Liver (tissue), 9 donors: ENCODE results near the gene F12. TPM values are rescaled to one million over a fixed set of nuclear protein-coding genes. Genes with fewer than 3 reads are reported as not detected.
A peak's percentile ranks its signal among the peaks of the same experiment; 100 is the strongest.

Experiments
- DNase-seq: peaks from one replicate; pipeline ENCODE4 v3.0.0-alpha.2; 2017; ENCODE audit warnings: low spot score
- H3K27ac ChIP-seq, 2 donors: one replicate each; pipeline ENCODE4 v1.7.0; 2013; ENCODE audit warnings: inconsistent platforms in 2 of 2, low read length in 2 of 2, control low read depth in 1 of 2, low read depth in 1 of 2, mild to moderate bottlenecking in 1 of 2
- H3K27me3 ChIP-seq, 4 donors: one replicate each; pipeline versions ENCODE4 v1.6.1 to v1.7.0; 2013; ENCODE audit warnings: low read length in 3 of 4, inconsistent platforms in 1 of 4, mild to moderate bottlenecking in 1 of 4, moderate library complexity in 1 of 4; ENCODE audit not compliant: control insufficient read depth in 4 of 4, insufficient read depth in 4 of 4
- H3K36me3 ChIP-seq, 4 donors: one replicate each; pipeline versions ENCODE4 v1.6.1 to v1.7.0; 2013; ENCODE audit warnings: low read length in 3 of 4, mild to moderate bottlenecking in 3 of 4, low read depth in 1 of 4, moderate library complexity in 1 of 4; ENCODE audit not compliant: control insufficient read depth in 4 of 4, insufficient read depth in 3 of 4
- H3K4me1 ChIP-seq, 4 donors: one replicate each; pipeline versions ENCODE4 v1.6.1 to v1.7.0; 2013; ENCODE audit warnings: low read length in 3 of 4, mild to moderate bottlenecking in 3 of 4, moderate library complexity in 1 of 4; ENCODE audit not compliant: control insufficient read depth in 4 of 4, insufficient read depth in 4 of 4
- H3K4me3 ChIP-seq, 3 donors: one replicate each; pipeline versions ENCODE4 v1.6.1 to v1.7.0; 2013; ENCODE audit warnings: low read length in 3 of 3, control low read depth in 1 of 3, low read depth in 1 of 3, mild to moderate bottlenecking in 1 of 3
- H3K9ac ChIP-seq, 2 donors: one replicate each; pipeline ENCODE4 v1.7.0; 2013; ENCODE audit warnings: low read length in 2 of 2, mild to moderate bottlenecking in 2 of 2, moderate library complexity in 2 of 2, control low read depth in 1 of 2, low read depth in 1 of 2
- H3K9me3 ChIP-seq, 4 donors: one replicate each; pipeline versions ENCODE4 v1.6.1 to v1.7.0; 2013; ENCODE audit warnings: low read length in 3 of 4; ENCODE audit not compliant: control insufficient read depth in 4 of 4
- EGR1 ChIP-seq, 2 donors: IDR thresholded peaks; 2 replicates each; pipeline ENCODE4 v1.6.1; 2016 to 2018; ENCODE audit warnings: antibody characterized with exemption in 2 of 2, low read depth in 2 of 2
- GABPA ChIP-seq, 2 donors: IDR thresholded peaks in 1 of 2; conservative IDR thresholded peaks in 1 of 2; 2 replicates each; pipeline ENCODE4 v1.6.1; 2016; ENCODE audit warnings: antibody characterized with exemption in 2 of 2, mild to moderate bottlenecking in 1 of 2, moderate library complexity in 1 of 2
- HNF4A ChIP-seq, 2 donors: conservative IDR thresholded peaks; 2 replicates each; pipeline ENCODE4 v1.6.1; 2016; ENCODE audit warnings: antibody characterized with exemption in 2 of 2, mild to moderate bottlenecking in 2 of 2
- HNF4G ChIP-seq: IDR thresholded peaks from 2 replicates; pipeline ENCODE4 v1.6.1; 2016; ENCODE audit warnings: antibody characterized with exemption
- JUND ChIP-seq, 2 donors: IDR thresholded peaks; 2 replicates each; pipeline ENCODE4 v1.6.1; 2016; ENCODE audit warnings: antibody characterized with exemption in 2 of 2
- NR2F2 ChIP-seq: IDR thresholded peaks from 2 replicates; pipeline ENCODE4 v1.6.1; 2016; ENCODE audit warnings: antibody characterized with exemption
- RAD21 ChIP-seq, 2 donors: IDR thresholded peaks; 2 replicates each; pipeline ENCODE4 v1.6.1; 2016; ENCODE audit warnings: antibody characterized with exemption in 2 of 2, mild to moderate bottlenecking in 2 of 2
- RXRA ChIP-seq, 2 donors: IDR thresholded peaks; 2 replicates each; pipeline ENCODE4 v1.6.1; 2017 to 2018; ENCODE audit warnings: antibody characterized with exemption in 2 of 2, mild to moderate bottlenecking in 1 of 2
- SP1 ChIP-seq: IDR thresholded peaks from 2 replicates; pipeline ENCODE4 v1.6.1; 2018; ENCODE audit warnings: antibody characterized with exemption, mild to moderate bottlenecking
- TAF1 ChIP-seq: conservative IDR thresholded peaks from 2 replicates; pipeline ENCODE4 v1.6.1; 2016; ENCODE audit warnings: antibody characterized with exemption, mild to moderate bottlenecking
- YY1 ChIP-seq: IDR thresholded peaks from 2 replicates; pipeline ENCODE4 v1.6.1; 2016; ENCODE audit warnings: antibody characterized with exemption, mild to moderate bottlenecking
- WGBS: extraction: QIAGEN DNeasy Blood & Tissue Kit; methylation state at CpG from one replicate; pipeline ENCODE4 v1.1.7; 2013; 5-methylcytosine and 5-hydroxymethylcytosine counted together
- polyA plus RNA-seq, 2 donors: library from polyadenylated mRNA; stranded (reverse) in 1 of 2; unstranded in 1 of 2; fragments of 200-250 nt in 1 of 2; fragments of >200 nt in 1 of 2; fragmentation: Nextera tagmentation in 1 of 2; extraction: Ambion mirVana in 1 of 2; gene quantifications; one replicate each; pipeline versions ENCODE4 v1.2.1 to v1.2.3, GENCODE V29; 2013 to 2015
- total RNA-seq, 2 donors: library from RNA; depleted of rRNA; stranded (reverse); fragments of >200 nt; gene quantifications; one replicate each; pipeline ENCODE4 v1.2.3, GENCODE V29; 2014
- TF ChIP-seq, protein P1 (sequence below): IDR thresholded peaks from 2 replicates; pipeline ENCODE4 v1.6.1; 2016; ENCODE audit warnings: antibody characterized with exemption
- TF ChIP-seq, protein P2 (sequence below): IDR thresholded peaks from 2 replicates; pipeline ENCODE4 v1.6.1; 2016; ENCODE audit warnings: antibody characterized with exemption
- TF ChIP-seq, protein P3 (sequence below): fragments of 150-350 bp; IDR thresholded peaks from 2 replicates; pipeline ENCODE4 v1.5.1; 2017; ENCODE audit warnings: improper control_type of control experiment, low read depth, low read length; ENCODE audit not compliant: missing input control
- TF ChIP-seq, protein P4 (sequence below): IDR thresholded peaks from 2 replicates; pipeline ENCODE4 v1.6.1; 2016; ENCODE audit warnings: antibody characterized with exemption
- donor health status: healthy.
- donor health status: healthy.
- donor health status: healthy.
- donor health status: healthy.
- donor health status: healthy.

Gene F12
- total and polyA plus RNA-seq, 4 donors, result 27.7 to 328 (median 275) TPM

- TF ChIP-seq JUND (IDR thresholded peaks at IDR 0.05), result no peak
- no peak for TF ChIP-seq TAF1
- no peak for TF ChIP-seq RAD21 (IDR thresholded peaks at IDR 0.05)
- TF ChIP-seq, protein P1, sequence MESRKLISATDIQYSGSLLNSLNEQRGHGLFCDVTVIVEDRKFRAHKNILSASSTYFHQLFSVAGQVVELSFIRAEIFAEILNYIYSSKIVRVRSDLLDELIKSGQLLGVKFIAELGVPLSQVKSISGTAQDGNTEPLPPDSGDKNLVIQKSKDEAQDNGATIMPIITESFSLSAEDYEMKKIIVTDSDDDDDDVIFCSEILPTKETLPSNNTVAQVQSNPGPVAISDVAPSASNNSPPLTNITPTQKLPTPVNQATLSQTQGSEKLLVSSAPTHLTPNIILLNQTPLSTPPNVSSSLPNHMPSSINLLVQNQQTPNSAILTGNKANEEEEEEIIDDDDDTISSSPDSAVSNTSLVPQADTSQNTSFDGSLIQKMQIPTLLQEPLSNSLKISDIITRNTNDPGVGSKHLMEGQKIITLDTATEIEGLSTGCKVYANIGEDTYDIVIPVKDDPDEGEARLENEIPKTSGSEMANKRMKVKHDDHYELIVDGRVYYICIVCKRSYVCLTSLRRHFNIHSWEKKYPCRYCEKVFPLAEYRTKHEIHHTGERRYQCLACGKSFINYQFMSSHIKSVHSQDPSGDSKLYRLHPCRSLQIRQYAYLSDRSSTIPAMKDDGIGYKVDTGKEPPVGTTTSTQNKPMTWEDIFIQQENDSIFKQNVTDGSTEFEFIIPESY, result no peak
- TF ChIP-seq, protein P2, sequence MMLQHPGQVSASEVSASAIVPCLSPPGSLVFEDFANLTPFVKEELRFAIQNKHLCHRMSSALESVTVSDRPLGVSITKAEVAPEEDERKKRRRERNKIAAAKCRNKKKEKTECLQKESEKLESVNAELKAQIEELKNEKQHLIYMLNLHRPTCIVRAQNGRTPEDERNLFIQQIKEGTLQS, result no peak
- no peak for TF ChIP-seq NR2F2
- TF ChIP-seq, protein P3, sequence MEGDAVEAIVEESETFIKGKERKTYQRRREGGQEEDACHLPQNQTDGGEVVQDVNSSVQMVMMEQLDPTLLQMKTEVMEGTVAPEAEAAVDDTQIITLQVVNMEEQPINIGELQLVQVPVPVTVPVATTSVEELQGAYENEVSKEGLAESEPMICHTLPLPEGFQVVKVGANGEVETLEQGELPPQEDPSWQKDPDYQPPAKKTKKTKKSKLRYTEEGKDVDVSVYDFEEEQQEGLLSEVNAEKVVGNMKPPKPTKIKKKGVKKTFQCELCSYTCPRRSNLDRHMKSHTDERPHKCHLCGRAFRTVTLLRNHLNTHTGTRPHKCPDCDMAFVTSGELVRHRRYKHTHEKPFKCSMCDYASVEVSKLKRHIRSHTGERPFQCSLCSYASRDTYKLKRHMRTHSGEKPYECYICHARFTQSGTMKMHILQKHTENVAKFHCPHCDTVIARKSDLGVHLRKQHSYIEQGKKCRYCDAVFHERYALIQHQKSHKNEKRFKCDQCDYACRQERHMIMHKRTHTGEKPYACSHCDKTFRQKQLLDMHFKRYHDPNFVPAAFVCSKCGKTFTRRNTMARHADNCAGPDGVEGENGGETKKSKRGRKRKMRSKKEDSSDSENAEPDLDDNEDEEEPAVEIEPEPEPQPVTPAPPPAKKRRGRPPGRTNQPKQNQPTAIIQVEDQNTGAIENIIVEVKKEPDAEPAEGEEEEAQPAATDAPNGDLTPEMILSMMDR, result no peak
- no peak for TF ChIP-seq YY1
- no peak for TF ChIP-seq HNF4A (conservative IDR thresholded peaks at IDR 0.05)
- TF ChIP-seq GABPA (IDR thresholded peaks at IDR 0.05 in 1 of 2, conservative IDR thresholded peaks at IDR 0.05 in 1 of 2), result no peak
- no peak for TF ChIP-seq EGR1 (IDR thresholded peaks at IDR 0.05; ENCODE audit: low read depth in 2 of 2)
- TF ChIP-seq, protein P4, sequence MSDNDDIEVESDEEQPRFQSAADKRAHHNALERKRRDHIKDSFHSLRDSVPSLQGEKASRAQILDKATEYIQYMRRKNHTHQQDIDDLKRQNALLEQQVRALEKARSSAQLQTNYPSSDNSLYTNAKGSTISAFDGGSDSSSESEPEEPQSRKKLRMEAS, result no peak
- no peak for TF ChIP-seq HNF4G
- no peak for TF ChIP-seq RXRA (IDR thresholded peaks at IDR 0.05)
- peak overlapping the region in 2 of 3 donors; percentile 24 to 50 for H3K4me3 ChIP-seq
- no peaks in the 10 kb centered on the region for H3K9me3 ChIP-seq
- no peaks in the 10 kb centered on the region for H3K36me3 ChIP-seq
- 46% methylated on average over 10 of the region's 10 CpGs for WGBS
- H3K9ac ChIP-seq, result no peak overlapping the region
- no peaks in the 10 kb centered on the region for H3K27me3 ChIP-seq
- no peak for DNase-seq
- peak overlapping the region; percentile 16 to 78 for H3K27ac ChIP-seq
- peaks cover 28 to 73% (median 65%) of the 10 kb centered on the region in 4 donors for H3K4me1 ChIP-seq
Measured at GRCh38 chr5:177363565-177363964, 45.8 kb downstream of the F12 start.

DNA sequence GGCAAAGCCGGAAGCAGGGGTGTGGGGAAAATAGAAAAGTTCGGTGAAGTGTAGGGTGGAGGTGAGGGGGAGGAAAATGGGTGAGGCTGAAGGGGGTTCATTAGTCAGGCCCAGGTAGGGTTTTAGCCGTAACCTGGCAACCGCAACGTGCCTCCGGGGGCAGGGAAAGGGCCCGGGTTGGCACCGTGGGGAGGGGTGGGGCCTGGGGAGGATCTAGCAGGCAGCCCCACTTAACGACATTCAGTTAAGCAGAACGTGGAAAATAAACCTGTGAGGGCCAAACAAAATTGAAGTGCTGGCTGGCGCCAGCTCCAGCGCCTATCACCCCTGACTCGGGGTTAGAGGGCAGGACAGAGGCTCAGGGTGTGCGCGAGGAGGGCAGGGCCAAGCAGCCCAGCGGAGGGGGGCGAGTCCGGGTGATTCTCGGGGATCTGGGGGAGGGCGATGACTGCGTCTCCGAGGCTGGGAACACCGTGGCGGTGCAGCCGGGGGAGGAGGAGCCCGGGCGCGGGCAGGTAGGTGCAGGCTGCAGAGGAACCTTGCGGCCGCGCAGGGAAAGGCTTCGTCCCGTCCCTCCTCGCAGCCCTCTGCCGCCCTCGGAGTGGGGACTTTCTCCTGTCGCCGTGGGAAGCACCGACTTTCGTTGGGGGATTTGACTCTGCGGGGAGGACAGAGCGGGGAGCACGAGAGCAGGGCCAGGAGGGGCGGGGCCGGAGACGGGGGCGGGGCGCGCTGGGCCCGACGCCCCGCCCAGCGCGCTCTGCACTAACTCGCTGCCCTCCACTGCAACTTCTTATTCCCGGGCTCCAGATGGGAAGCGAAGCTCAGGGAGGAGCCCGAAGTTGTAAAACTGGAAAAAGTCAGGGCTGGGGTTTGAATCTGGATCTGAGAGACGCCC, 46.5 kb downstream of the F12 start:
- DNase-seq, result peak; percentile 84
- peak overlapping the region; percentile 78 to 89 for H3K27ac ChIP-seq
- H3K4me3 ChIP-seq, result peak overlapping the region; percentile 50 to 66 (median 50)
- H3K4me1 ChIP-seq, result peaks cover 28 to 73% (median 65%) of the 10 kb centered on the region in 4 donors
- H3K36me3 ChIP-seq, result no peaks in the 10 kb centered on the region
- H3K9me3 ChIP-seq, result no peaks in the 10 kb centered on the region
- no peaks in the 10 kb centered on the region for H3K27me3 ChIP-seq
- TF ChIP-seq YY1, result peak; percentile 30
- peak; percentile 23 to 43 for TF ChIP-seq RXRA (IDR thresholded peaks at IDR 0.05)
- no peak for TF ChIP-seq HNF4G
- TF ChIP-seq SP1, result peak; percentile 52
- TF ChIP-seq HNF4A (conservative IDR thresholded peaks at IDR 0.05), result peak; percentile 57 to 60
- 5% methylated on average over 59 of the region's 59 CpGs for WGBS
- peak overlapping the region; percentile 29 to 37 for H3K9ac ChIP-seq
